GM12878 (cell line): Measurements from ENCODE around the gene RAPGEF4. TPM values are rescaled to one million over a fixed set of nuclear protein-coding genes. Genes with fewer than 3 reads are reported as not detected.

Experiments used
- BCL11A ChIP-seq: IDR thresholded peaks from 2 replicates; pipeline ENCODE4 v1.6.1; 2011; ENCODE audit warnings: low read depth, low read length
- CHD4 ChIP-seq: fragments of 200-600 bp; sonication (generic); IDR thresholded peaks from 2 replicates; pipeline ENCODE4 v1.6.1; 2016; ENCODE audit warnings: mild to moderate bottlenecking
- EZH2 ChIP-seq: IDR thresholded peaks from 2 replicates; pipeline ENCODE4 v1.6.1; 2012; ENCODE audit warnings: low read depth, mild to moderate bottlenecking, control low read depth, inconsistent platforms, low read length, borderline replicate concordance; ENCODE audit not compliant: control insufficient read depth
- RELA ChIP-seq: fragments of 450-650 bp; IDR thresholded peaks from 2 replicates; pipeline ENCODE4 v1.8.0; 2014; ENCODE audit warnings: borderline replicate concordance; ENCODE audit not compliant: partially characterized antibody
- REST ChIP-seq: IDR thresholded peaks from 2 replicates; pipeline ENCODE4 v1.6.1; 2012; ENCODE audit warnings: mild to moderate bottlenecking, low read depth, low read length
- WRNIP1 ChIP-seq: IDR thresholded peaks from 2 replicates; pipeline ENCODE4 v1.6.1; 2011; ENCODE audit warnings: low read depth, low read length, improper control_type of control experiment, borderline replicate concordance
- YY1 ChIP-seq: IDR thresholded peaks from 2 replicates; pipeline ENCODE4 v1.6.1; 2011; ENCODE audit warnings: low read depth, mild to moderate bottlenecking, low read length
- polyA plus RNA-seq, 11 experiments: library from polyadenylated mRNA; depleted of rRNA in 4 of 11; unstranded in 6 of 11; stranded (reverse) in 5 of 11; fragments of >200 nt; fragmentation: Nextera tagmentation in 4 of 11; fragmentation: Illumina TruSeq in 1 of 11; extraction: Ambion mirVana in 4 of 11; extraction: Trizol in 1 of 11; gene quantifications; 1 replicate in 1 of 11; 2 replicates in 10 of 11; pipeline versions ENCODE4 v1.2.1 to v1.2.3, GENCODE V29; 2011 to 2016; ENCODE audit warnings: inconsistent platforms in 2 of 11, missing spikeins in 2 of 11, low read depth in 1 of 11
- total RNA-seq, 4 experiments: library from RNA; depleted of rRNA in 3 of 4; stranded (reverse); fragments of >200 nt in 3 of 4; fragmentation: Illumina TruSeq in 1 of 4; extraction: Trizol in 1 of 4; gene quantifications; 2 replicates each; pipeline versions ENCODE4 v1.2.1 to v1.2.3, GENCODE V29; 2013 to 2021
- TF ChIP-seq, protein P1 (sequence below): fragments of 450-650 bp; IDR thresholded peaks from 2 replicates; pipeline ENCODE4 v1.6.1; 2017; ENCODE audit warnings: mild to moderate bottlenecking, low read depth, inconsistent platforms; ENCODE audit not compliant: poor library complexity, severe bottlenecking

The RAPGEF4 gene
- total and polyA plus RNA-seq, 10 of the 15 experiments (the other 5 are each of a cell fraction or from before 2014, with no cell fraction given) = 0.18 TPM; not detected in 8

- TF ChIP-seq REST (no peak), CHD4 (no peak), YY1 (no peak), RELA (no peak), EZH2 (no peak), WRNIP1 (no peak), BCL11A (no peak)
- TF ChIP-seq, protein P1, sequence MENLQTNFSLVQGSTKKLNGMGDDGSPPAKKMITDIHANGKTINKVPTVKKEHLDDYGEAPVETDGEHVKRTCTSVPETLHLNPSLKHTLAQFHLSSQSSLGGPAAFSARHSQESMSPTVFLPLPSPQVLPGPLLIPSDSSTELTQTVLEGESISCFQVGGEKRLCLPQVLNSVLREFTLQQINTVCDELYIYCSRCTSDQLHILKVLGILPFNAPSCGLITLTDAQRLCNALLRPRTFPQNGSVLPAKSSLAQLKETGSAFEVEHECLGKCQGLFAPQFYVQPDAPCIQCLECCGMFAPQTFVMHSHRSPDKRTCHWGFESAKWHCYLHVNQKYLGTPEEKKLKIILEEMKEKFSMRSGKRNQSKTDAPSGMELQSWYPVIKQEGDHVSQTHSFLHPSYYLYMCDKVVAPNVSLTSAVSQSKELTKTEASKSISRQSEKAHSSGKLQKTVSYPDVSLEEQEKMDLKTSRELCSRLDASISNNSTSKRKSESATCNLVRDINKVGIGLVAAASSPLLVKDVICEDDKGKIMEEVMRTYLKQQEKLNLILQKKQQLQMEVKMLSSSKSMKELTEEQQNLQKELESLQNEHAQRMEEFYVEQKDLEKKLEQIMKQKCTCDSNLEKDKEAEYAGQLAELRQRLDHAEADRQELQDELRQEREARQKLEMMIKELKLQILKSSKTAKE = no peak
These were observed 153.3 kb downstream of the RAPGEF4 start (continued) for GRCh38 chr2:172888714-172889669.
